Measurements from ENCODE around the gene EFNB2.

- TF ChIP-seq CTCF (IDR thresholded peaks at IDR 0.05; ENCODE audit: low read depth, low read length, poor library complexity, severe bottlenecking) (no peak), EZH2phosphoT487 (IDR thresholded peaks at IDR 0.05; ENCODE audit: borderline replicate concordance, low read length) (no peak)
These were observed 4.4 kb downstream of the EFNB2 start for GRCh38 chr13:106530980-106531481.
